ENCODE data around the gene LMX1A. TPM values are rescaled to one million over a fixed set of nuclear protein-coding genes. Genes with fewer than 3 reads are reported as not detected.

The LMX1A gene
- total RNA-seq, 2 donors from 2014 or later = not detected

GRCh38 chr1:165187031-165188009 lies 169.2 kb downstream of the LMX1A start:
- no peak for ATAC-seq
- no peaks in the 10 kb centered on the region for H3K4me1 Mint-ChIP-seq (ENCODE audit: low read depth in 2 of 2)
- no peaks in the 10 kb centered on the region for H3K36me3 Mint-ChIP-seq
- peaks cover 7% of the 10 kb centered on the region for H3K9me3 Mint-ChIP-seq
- peaks cover 0 to 3% of the 10 kb centered on the region in 2 donors for H3K27me3 Mint-ChIP-seq
- no peak overlapping the region for H3K27ac Mint-ChIP-seq
- H3K4me3 Mint-ChIP-seq = no peak overlapping the region
- DNase-seq (ENCODE audit: low spot score) = no peak

- no peaks in the 10 kb centered on the region for H3K36me3 Mint-ChIP-seq
- no peak for ATAC-seq
- peaks cover 0 to under 1% of the 10 kb centered on the region in 2 donors for H3K27me3 Mint-ChIP-seq
- H3K27ac Mint-ChIP-seq = no peak overlapping the region
- peaks cover 5% of the 10 kb centered on the region for H3K9me3 Mint-ChIP-seq
- no peaks in the 10 kb centered on the region for H3K4me1 Mint-ChIP-seq (ENCODE audit: low read depth in 2 of 2)
- no peak for DNase-seq (ENCODE audit: low spot score)
- no peak overlapping the region for H3K4me3 Mint-ChIP-seq
Observed at GRCh38 chr1:165185161-165185889, 171.2 kb downstream of the LMX1A start.

- Mint-ChIP-seq H3K4me1 (ENCODE audit: low read depth in 2 of 2) (no peaks in the 10 kb centered on the region), H3K36me3 (no peaks in the 10 kb centered on the region), H3K9me3 (peaks cover 8% of the 10 kb centered on the region), H3K4me3 (no peak overlapping the region), H3K27me3 (peaks cover 0 to 6% of the 10 kb centered on the region in 2 donors), H3K27ac (no peak overlapping the region)
- DNase-seq (ENCODE audit: low spot score) = no peak
- ATAC-seq = no peak
Observed at GRCh38 chr1:165182975-165183374, 173.5 kb downstream of the LMX1A start.

- H3K27ac Mint-ChIP-seq = no peak overlapping the region
- peaks cover 8% of the 10 kb centered on the region for H3K9me3 Mint-ChIP-seq
- H3K4me1 Mint-ChIP-seq (ENCODE audit: low read depth in 2 of 2) = no peaks in the 10 kb centered on the region
- no peak for DNase-seq (ENCODE audit: low spot score)
- no peak overlapping the region for H3K4me3 Mint-ChIP-seq
- peaks cover 0 to 9% of the 10 kb centered on the region in 2 donors for H3K27me3 Mint-ChIP-seq
- no peak for ATAC-seq
- no peaks in the 10 kb centered on the region for H3K36me3 Mint-ChIP-seq
Observed at GRCh38 chr1:165179306-165179705, 177.2 kb downstream of the LMX1A start.

GRCh38 chr1:165174491-165174890 lies 182.0 kb downstream of the LMX1A start:
- peak in 1 of 2 donors; percentile 36 for ATAC-seq
- H3K9me3 Mint-ChIP-seq = peaks cover 3% of the 10 kb centered on the region
- no peak overlapping the region for H3K27ac Mint-ChIP-seq
- no peaks in the 10 kb centered on the region for H3K4me1 Mint-ChIP-seq (ENCODE audit: low read depth in 2 of 2)
- H3K4me3 Mint-ChIP-seq = no peak overlapping the region
- no peaks in the 10 kb centered on the region for H3K36me3 Mint-ChIP-seq
- no peak for DNase-seq (ENCODE audit: low spot score)
- H3K27me3 Mint-ChIP-seq = peaks cover 0 to 22% of the 10 kb centered on the region in 2 donors

- ATAC-seq = no peak
- no peak for DNase-seq (ENCODE audit: low spot score)
Observed at GRCh38 chr1:165173818-165174217, 182.7 kb downstream of the LMX1A start.

GRCh38 chr1:165173409-165173808 lies 183.1 kb downstream of the LMX1A start:
- H3K36me3 Mint-ChIP-seq = no peaks in the 10 kb centered on the region
- no peaks in the 10 kb centered on the region for H3K4me1 Mint-ChIP-seq (ENCODE audit: low read depth in 2 of 2)
- H3K27ac Mint-ChIP-seq = no peak overlapping the region
- DNase-seq (ENCODE audit: low spot score) (no peak), ATAC-seq (no peak)
- H3K9me3 Mint-ChIP-seq = no peaks in the 10 kb centered on the region
- H3K27me3 Mint-ChIP-seq = peaks cover 0 to 25% of the 10 kb centered on the region in 2 donors
- H3K4me3 Mint-ChIP-seq = no peak overlapping the region

More at GRCh38 chr1:165173818-165174217, 182.7 kb downstream of the LMX1A start:
- Mint-ChIP-seq H3K4me3 (no peak overlapping the region), H3K9me3 (peaks cover 1% of the 10 kb centered on the region), H3K36me3 (no peaks in the 10 kb centered on the region), H3K4me1 (ENCODE audit: low read depth in 2 of 2) (no peaks in the 10 kb centered on the region), H3K27me3 (peaks cover 0 to 22% of the 10 kb centered on the region in 2 donors), H3K27ac (no peak overlapping the region)

GRCh38 chr1:165172666-165173065 lies 183.8 kb downstream of the LMX1A start:
- Mint-ChIP-seq H3K27ac (no peak overlapping the region), H3K27me3 (peaks cover 0 to 32% of the 10 kb centered on the region in 2 donors), H3K36me3 (no peaks in the 10 kb centered on the region), H3K9me3 (no peaks in the 10 kb centered on the region), H3K4me3 (no peak overlapping the region), H3K4me1 (ENCODE audit: low read depth in 2 of 2) (no peaks in the 10 kb centered on the region)
- DNase-seq (ENCODE audit: low spot score) (no peak), ATAC-seq (no peak)

- no peak for ATAC-seq
- H3K27me3 Mint-ChIP-seq = peaks cover 0 to 33% of the 10 kb centered on the region in 2 donors
- H3K4me1 Mint-ChIP-seq (ENCODE audit: low read depth in 2 of 2) = no peaks in the 10 kb centered on the region
- DNase-seq (ENCODE audit: low spot score) = no peak
- no peaks in the 10 kb centered on the region for H3K9me3 Mint-ChIP-seq
- H3K4me3 Mint-ChIP-seq = no peak overlapping the region
- H3K27ac Mint-ChIP-seq = no peak overlapping the region
- no peaks in the 10 kb centered on the region for H3K36me3 Mint-ChIP-seq
Observed at GRCh38 chr1:165169729-165170128, 186.8 kb downstream of the LMX1A start.

- no peaks in the 10 kb centered on the region for H3K9me3 Mint-ChIP-seq
- no peak for ATAC-seq
- H3K27me3 Mint-ChIP-seq = peaks cover 0 to 27% of the 10 kb centered on the region in 2 donors
- no peaks in the 10 kb centered on the region for H3K36me3 Mint-ChIP-seq
- H3K4me1 Mint-ChIP-seq (ENCODE audit: low read depth in 2 of 2) = no peaks in the 10 kb centered on the region
- DNase-seq (ENCODE audit: low spot score) = no peak
- H3K4me3 Mint-ChIP-seq = no peak overlapping the region
- H3K27ac Mint-ChIP-seq = no peak overlapping the region
Observed at GRCh38 chr1:165169028-165169427, 187.5 kb downstream of the LMX1A start.

GRCh38 chr1:165168467-165168866 lies 188.0 kb downstream of the LMX1A start:
- Mint-ChIP-seq H3K4me3 (no peak overlapping the region), H3K9me3 (no peaks in the 10 kb centered on the region), H3K36me3 (no peaks in the 10 kb centered on the region), H3K27me3 (peaks cover 0 to 25% of the 10 kb centered on the region in 2 donors), H3K4me1 (ENCODE audit: low read depth in 2 of 2) (no peaks in the 10 kb centered on the region), H3K27ac (no peak overlapping the region)
- ATAC-seq (no peak), DNase-seq (ENCODE audit: low spot score) (no peak)

- Mint-ChIP-seq H3K27me3 (peaks cover 2 to 6% of the 10 kb centered on the region in 2 donors), H3K36me3 (no peaks in the 10 kb centered on the region), H3K4me3 (no peak overlapping the region), H3K27ac (no peak overlapping the region), H3K9me3 (peaks cover 10% of the 10 kb centered on the region), H3K4me1 (ENCODE audit: low read depth in 2 of 2) (no peaks in the 10 kb centered on the region)
- no peak for ATAC-seq
- no peak for DNase-seq (ENCODE audit: low spot score)
Observed at GRCh38 chr1:165162671-165163241, 193.8 kb downstream of the LMX1A start.

- H3K4me3 Mint-ChIP-seq = no peak overlapping the region
- H3K4me1 Mint-ChIP-seq (ENCODE audit: low read depth in 2 of 2) = no peaks in the 10 kb centered on the region
- ATAC-seq (no peak), DNase-seq (ENCODE audit: low spot score) (no peak)
- no peak overlapping the region for H3K27ac Mint-ChIP-seq
- H3K9me3 Mint-ChIP-seq = peaks cover 14% of the 10 kb centered on the region
- H3K27me3 Mint-ChIP-seq = peaks cover 6 to 9% of the 10 kb centered on the region in 2 donors
- no peaks in the 10 kb centered on the region for H3K36me3 Mint-ChIP-seq
Observed at GRCh38 chr1:165161130-165161529, 195.4 kb downstream of the LMX1A start.
